ENCODE data around the gene DHX40.
A peak's percentile ranks its signal among the peaks of the same experiment; 100 is the strongest.
"Not testable (repeated sequence)": the region's sequence is repeated elsewhere in the genome, so short reads cannot be mapped to it uniquely, and the experiment has no call there.

Gene DHX40

DNA sequence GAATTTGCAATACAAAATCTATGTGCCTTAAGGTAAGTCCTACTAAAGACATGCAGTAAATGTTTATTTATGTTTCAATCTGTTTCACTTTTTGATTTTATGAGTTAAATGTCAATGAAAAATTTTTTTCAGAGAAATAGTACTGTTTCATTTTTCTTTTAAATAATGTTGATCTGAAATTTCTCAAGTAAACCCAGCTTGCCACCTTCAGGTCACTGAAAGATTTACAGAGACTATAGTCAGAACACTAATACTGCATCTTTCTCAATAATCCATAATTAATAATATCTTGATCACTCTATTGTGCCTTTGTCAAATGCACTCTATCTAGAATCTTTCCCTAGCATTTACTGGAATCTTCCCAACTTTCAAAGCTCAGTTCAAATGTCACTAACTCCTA lies 6.5 kb upstream of the DHX40 start:
- H3K4me1 ChIP-seq (ENCODE audit: control insufficient read depth in 1 of 2, insufficient read depth in 2 of 2, low read length in 2 of 2) = no peaks in the 10 kb centered on the region
- no peak overlapping the region for H2BK5ac ChIP-seq (ENCODE audit: low read depth, low read length, poor library complexity)
- no peak overlapping the region for H4K8ac ChIP-seq (ENCODE audit: low read depth, low read length)
- H3K27ac ChIP-seq (ENCODE audit: low read depth, low read length) = no peak overlapping the region
- no peak overlapping the region for H2BK120ac ChIP-seq (ENCODE audit: insufficient read depth, low read length, poor library complexity)
- no peak overlapping the region for H3K4ac ChIP-seq (ENCODE audit: low read depth, low read length)
- no peak overlapping the region for H2AFZ ChIP-seq (ENCODE audit: insufficient read depth, low read length, poor library complexity)
- no peak overlapping the region for H3K18ac ChIP-seq (ENCODE audit: low read length)
- no peak overlapping the region for H3K14ac ChIP-seq (ENCODE audit: low read length)
- no peak overlapping the region for H3K4me3 ChIP-seq (ENCODE audit: low read depth, low read length)
- H4K91ac ChIP-seq (ENCODE audit: low read depth, low read length) = no peak overlapping the region
- no peak overlapping the region for H3K9ac ChIP-seq (ENCODE audit: low read length)
- no peaks in the 10 kb centered on the region for H3K9me3 ChIP-seq (ENCODE audit: insufficient read depth, low read depth, low read length)
- no peaks in the 10 kb centered on the region for H3K36me3 ChIP-seq (ENCODE audit: control insufficient read depth in 1 of 2, insufficient read depth in 2 of 2, low read length in 2 of 2)
- no peaks in the 10 kb centered on the region for H3K27me3 ChIP-seq (ENCODE audit: insufficient read depth, low read length)
- H2AK5ac ChIP-seq (ENCODE audit: low read length) = no peak overlapping the region
- no peaks in the 10 kb centered on the region for H3K79me1 ChIP-seq (ENCODE audit: low read length)
- no peak overlapping the region for H4K12ac ChIP-seq (ENCODE audit: low read depth, low read length)
- H2BK12ac ChIP-seq (ENCODE audit: low read length) = no peak overlapping the region
- DNase-seq = peak in 1 of 2 donors; percentile 43
- H3K23ac ChIP-seq (ENCODE audit: low read length) = no peak overlapping the region
- no peak overlapping the region for H3K4me2 ChIP-seq (ENCODE audit: low read length)
- no peaks in the 10 kb centered on the region for H3K79me2 ChIP-seq (ENCODE audit: control insufficient read depth, insufficient read depth, low read length, poor library complexity)

DNA sequence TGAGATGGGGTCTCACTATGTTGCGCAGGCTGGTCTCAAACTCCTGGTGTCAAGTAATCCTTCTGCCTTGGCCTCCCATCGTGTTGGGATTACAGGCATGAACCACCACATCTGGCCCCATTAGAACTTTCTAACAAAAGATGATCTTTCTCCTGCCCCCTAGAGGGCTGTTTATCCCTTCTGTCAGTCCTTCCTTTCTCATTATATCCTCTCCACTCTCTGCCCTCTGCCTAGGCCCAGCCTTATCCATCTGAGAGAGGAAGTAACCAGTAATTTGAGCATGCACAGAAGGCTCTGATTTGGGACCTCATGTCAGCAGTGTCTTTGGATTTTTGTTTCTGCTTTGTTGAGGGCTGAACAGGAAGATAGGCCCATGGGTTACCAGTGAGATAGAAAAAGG lies 4.4 kb upstream of the DHX40 start:
- H2BK5ac ChIP-seq (ENCODE audit: low read depth, low read length, poor library complexity) = no peak overlapping the region
- H2AFZ ChIP-seq (ENCODE audit: insufficient read depth, low read length, poor library complexity) = no peak overlapping the region
- H2AK5ac ChIP-seq (ENCODE audit: low read length) = no peak overlapping the region
- H3K4me3 ChIP-seq (ENCODE audit: low read depth, low read length) = no peak overlapping the region
- H4K8ac ChIP-seq (ENCODE audit: low read depth, low read length) = no peak overlapping the region
- no peak overlapping the region for H2BK12ac ChIP-seq (ENCODE audit: low read length)
- no peak overlapping the region for H3K9ac ChIP-seq (ENCODE audit: low read length)
- H3K27me3 ChIP-seq (ENCODE audit: insufficient read depth, low read length) = no peaks in the 10 kb centered on the region
- H3K18ac ChIP-seq (ENCODE audit: low read length) = no peak overlapping the region
- no peak overlapping the region for H2BK120ac ChIP-seq (ENCODE audit: insufficient read depth, low read length, poor library complexity)
- no peak overlapping the region for H3K4me2 ChIP-seq (ENCODE audit: low read length)
- peaks cover 2 to 3% of the 10 kb centered on the region in 2 experiments for H3K4me1 ChIP-seq (ENCODE audit: control insufficient read depth in 1 of 2, insufficient read depth in 2 of 2, low read length in 2 of 2)
- WGBS (ENCODE audit: extremely low coverage, insufficient coverage, insufficient read length) = no CpG with 5 or more reads among the region's 2 CpGs
- no peaks in the 10 kb centered on the region for H3K79me2 ChIP-seq (ENCODE audit: control insufficient read depth, insufficient read depth, low read length, poor library complexity)
- H3K79me1 ChIP-seq (ENCODE audit: low read length) = peaks cover 3% of the 10 kb centered on the region
- no peak overlapping the region for H3K14ac ChIP-seq (ENCODE audit: low read length)
- no peak overlapping the region for H3K27ac ChIP-seq (ENCODE audit: low read depth, low read length)
- no peak overlapping the region for H3K4ac ChIP-seq (ENCODE audit: low read depth, low read length)
- H3K23ac ChIP-seq (ENCODE audit: low read length) = no peak overlapping the region
- DNase-seq = peak in 1 of 2 donors; percentile 44
- no peaks in the 10 kb centered on the region for H3K36me3 ChIP-seq (ENCODE audit: control insufficient read depth in 1 of 2, insufficient read depth in 2 of 2, low read length in 2 of 2)
- no peak overlapping the region for H4K12ac ChIP-seq (ENCODE audit: low read depth, low read length)
- peaks cover 2% of the 10 kb centered on the region for H3K9me3 ChIP-seq (ENCODE audit: insufficient read depth, low read depth, low read length)
- no peak overlapping the region for H4K91ac ChIP-seq (ENCODE audit: low read depth, low read length)

DNA sequence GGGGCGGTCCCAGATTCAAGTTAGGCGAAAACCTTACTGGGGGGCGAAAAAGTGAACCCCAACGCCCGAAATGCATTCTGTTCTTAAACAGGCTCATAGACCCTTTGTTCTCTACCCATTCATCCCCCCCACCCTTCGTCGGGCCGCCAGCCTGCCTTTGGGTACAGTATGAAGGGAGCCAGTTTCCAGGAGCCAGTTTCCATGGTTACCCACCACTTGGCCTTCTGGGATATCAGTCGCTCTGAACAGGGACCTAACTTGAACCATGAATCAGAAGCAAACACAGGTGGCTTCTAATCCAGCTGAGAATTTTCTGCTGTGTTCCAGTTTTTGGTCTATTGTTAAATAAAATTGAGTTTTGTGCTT lies 532 bp downstream of the DHX40 start:
- no peak overlapping the region for H2BK120ac ChIP-seq (ENCODE audit: insufficient read depth, low read length, poor library complexity)
- peak overlapping the region; percentile 74 for H3K4me2 ChIP-seq (ENCODE audit: low read length)
- peak; percentile 56 to 69 for DNase-seq
- H3K36me3 ChIP-seq (ENCODE audit: control insufficient read depth in 1 of 2, insufficient read depth in 2 of 2, low read length in 2 of 2) = peaks cover 0 to 2% of the 10 kb centered on the region in 2 experiments
- peak overlapping the region; percentile 98 for H4K8ac ChIP-seq (ENCODE audit: low read depth, low read length)
- peaks cover 2 to 3% of the 10 kb centered on the region in 2 experiments for H3K4me1 ChIP-seq (ENCODE audit: control insufficient read depth in 1 of 2, insufficient read depth in 2 of 2, low read length in 2 of 2)
- H2BK12ac ChIP-seq (ENCODE audit: low read length) = no peak overlapping the region
- H3K23ac ChIP-seq (ENCODE audit: low read length) = no peak overlapping the region
- peaks cover 2% of the 10 kb centered on the region for H3K9me3 ChIP-seq (ENCODE audit: insufficient read depth, low read depth, low read length)
- H4K12ac ChIP-seq (ENCODE audit: low read depth, low read length) = peak overlapping the region; percentile 79
- no peak overlapping the region for H3K27ac ChIP-seq (ENCODE audit: low read depth, low read length)
- peak overlapping the region; percentile 49 for H3K9ac ChIP-seq (ENCODE audit: low read length)
- no peak overlapping the region for H4K91ac ChIP-seq (ENCODE audit: low read depth, low read length)
- H2AK5ac ChIP-seq (ENCODE audit: low read length) = no peak overlapping the region
- peak overlapping the region; percentile 95 for H3K4me3 ChIP-seq (ENCODE audit: low read depth, low read length)
- H2BK5ac ChIP-seq (ENCODE audit: low read depth, low read length, poor library complexity) = no peak overlapping the region
- H3K27me3 ChIP-seq (ENCODE audit: insufficient read depth, low read length) = no peaks in the 10 kb centered on the region
- WGBS (ENCODE audit: extremely low coverage, insufficient coverage, insufficient read length) = no CpG with 5 or more reads among the region's 9 CpGs
- peaks cover 3% of the 10 kb centered on the region for H3K79me1 ChIP-seq (ENCODE audit: low read length)
- H3K18ac ChIP-seq (ENCODE audit: low read length) = no peak overlapping the region
- peak overlapping the region; percentile 98 for H2AFZ ChIP-seq (ENCODE audit: insufficient read depth, low read length, poor library complexity)
- no peaks in the 10 kb centered on the region for H3K79me2 ChIP-seq (ENCODE audit: control insufficient read depth, insufficient read depth, low read length, poor library complexity)
- no peak overlapping the region for H3K4ac ChIP-seq (ENCODE audit: low read depth, low read length)
- no peak overlapping the region for H3K14ac ChIP-seq (ENCODE audit: low read length)

DNA sequence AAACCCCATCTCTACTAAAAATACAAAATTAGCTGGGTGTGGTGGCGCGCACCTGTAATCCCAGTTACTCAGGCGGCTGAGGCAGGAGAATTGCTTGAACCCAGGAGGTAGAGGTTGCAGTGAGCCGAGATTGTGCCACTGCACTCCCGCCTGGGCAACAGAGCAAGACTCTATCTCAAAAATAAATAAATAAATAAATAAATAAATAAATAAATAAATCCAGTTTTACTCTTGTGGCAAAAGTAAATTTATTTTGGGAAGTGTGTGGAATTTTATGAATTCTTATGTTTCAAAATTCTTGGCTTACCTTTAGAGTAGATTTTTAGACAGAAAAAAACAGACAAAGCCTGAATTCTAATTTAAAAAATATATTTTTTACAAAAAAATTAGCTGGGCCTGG lies 3.7 kb downstream of the DHX40 start:
- H2AFZ ChIP-seq (ENCODE audit: insufficient read depth, low read length, poor library complexity); H3K18ac ChIP-seq (ENCODE audit: low read length); H2BK5ac ChIP-seq (ENCODE audit: low read depth, low read length, poor library complexity); H3K9ac ChIP-seq (ENCODE audit: low read length); DNase-seq; H3K9me3 ChIP-seq (ENCODE audit: insufficient read depth, low read depth, low read length); H3K23ac ChIP-seq (ENCODE audit: low read length); H3K27me3 ChIP-seq (ENCODE audit: insufficient read depth, low read length); H3K27ac ChIP-seq (ENCODE audit: low read depth, low read length); H4K8ac ChIP-seq (ENCODE audit: low read depth, low read length); H2BK12ac ChIP-seq (ENCODE audit: low read length); H3K36me3 ChIP-seq (ENCODE audit: control insufficient read depth in 1 of 2, insufficient read depth in 2 of 2, low read length in 2 of 2); H3K4me3 ChIP-seq (ENCODE audit: low read depth, low read length); H4K91ac ChIP-seq (ENCODE audit: low read depth, low read length); H3K4me2 ChIP-seq (ENCODE audit: low read length); H3K4ac ChIP-seq (ENCODE audit: low read depth, low read length); H3K14ac ChIP-seq (ENCODE audit: low read length); H2BK120ac ChIP-seq (ENCODE audit: insufficient read depth, low read length, poor library complexity); H3K79me1 ChIP-seq (ENCODE audit: low read length); H2AK5ac ChIP-seq (ENCODE audit: low read length); H3K4me1 ChIP-seq (ENCODE audit: control insufficient read depth in 1 of 2, insufficient read depth in 2 of 2, low read length in 2 of 2); H4K12ac ChIP-seq (ENCODE audit: low read depth, low read length); H3K79me2 ChIP-seq (ENCODE audit: control insufficient read depth, insufficient read depth, low read length, poor library complexity): not testable (repeated sequence)
- no CpG with 5 or more reads among the region's 5 CpGs for WGBS (ENCODE audit: extremely low coverage, insufficient coverage, insufficient read length)
